GM19193 (cell line): ENCODE data around the gene ZNF8.

Experiments
- POLR2A ChIP-seq: IDR thresholded peaks from 4 replicates; pipeline ENCODE4 v1.6.1; 2011; ENCODE audit not compliant: insufficient read depth, insufficient read length; ENCODE audit errors: extremely low read depth

ZNF8 gene

DNA sequence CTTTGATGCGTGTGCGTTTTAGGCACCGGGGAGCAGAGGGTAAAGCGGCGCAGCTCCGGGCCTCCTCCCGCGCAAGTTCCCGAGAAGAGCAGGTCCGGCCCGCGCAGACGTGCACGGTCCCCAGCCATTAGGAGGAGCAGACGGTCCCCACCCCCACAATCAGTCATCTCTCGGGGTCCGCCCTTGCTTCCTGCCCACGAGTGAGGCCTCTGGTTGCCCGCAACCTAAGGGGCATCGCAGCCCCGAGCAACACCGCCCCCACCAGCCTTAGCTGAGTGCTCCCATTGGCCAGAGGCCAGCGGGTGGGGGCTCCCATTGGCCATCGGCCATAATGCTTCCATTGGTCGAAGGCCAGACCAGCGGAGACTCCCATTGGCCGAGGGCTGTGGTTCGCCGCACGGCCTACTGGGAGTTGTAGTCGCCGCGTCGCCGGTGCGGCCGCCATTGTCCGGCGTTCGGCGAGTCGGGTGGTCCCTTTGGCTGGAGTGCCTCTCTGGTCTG is at the start of gene ZNF8:
Gene ZNF8 (plus strand): TSS at position 415 of the 501 bp plus-strand sequence. CDS start 127 bp downstream, outside the sequence.
- TF ChIP-seq POLR2A = peak; percentile 85

DNA sequence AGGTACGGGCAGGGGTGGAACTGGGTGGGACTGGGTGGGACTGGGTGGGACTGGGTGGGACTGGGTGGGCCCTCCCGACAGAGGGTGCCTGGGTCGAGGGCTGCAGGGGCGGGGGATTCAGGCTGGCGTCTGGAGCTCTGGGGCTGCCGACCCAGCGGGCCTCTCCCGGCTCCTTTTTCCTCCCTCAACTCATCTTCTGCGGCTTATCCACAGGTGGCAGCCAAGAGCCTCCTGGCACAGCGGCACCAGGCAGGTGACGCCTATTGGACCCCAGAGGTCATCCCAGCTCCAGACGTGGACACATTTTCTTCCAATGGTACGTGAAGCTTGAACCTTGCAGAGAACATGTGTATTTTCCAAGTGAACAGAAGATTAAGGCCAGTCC is 49.5 kb upstream of the ZNF8 start:
- no peak for TF ChIP-seq POLR2A

DNA sequence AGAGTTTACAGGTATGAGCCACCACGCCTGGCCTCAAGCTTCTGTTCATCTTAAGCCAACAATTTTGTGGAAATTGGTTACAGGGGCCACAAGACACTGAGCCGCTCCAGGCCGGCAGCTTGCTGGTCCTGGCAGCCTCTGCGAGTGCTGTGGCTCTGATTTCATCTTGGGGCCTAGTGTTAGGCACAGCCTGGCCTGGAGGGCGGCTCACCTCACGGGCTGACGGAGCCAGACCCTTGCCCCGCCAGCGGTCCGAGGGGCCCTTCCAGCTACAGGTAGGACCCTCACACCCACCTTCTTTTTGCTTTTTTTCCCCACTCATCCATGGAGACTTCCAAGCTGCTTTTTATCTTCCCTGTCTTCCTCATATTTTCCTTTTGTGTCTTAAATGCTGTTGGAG is 41.4 kb upstream of the ZNF8 start:
- no peak for TF ChIP-seq POLR2A

DNA sequence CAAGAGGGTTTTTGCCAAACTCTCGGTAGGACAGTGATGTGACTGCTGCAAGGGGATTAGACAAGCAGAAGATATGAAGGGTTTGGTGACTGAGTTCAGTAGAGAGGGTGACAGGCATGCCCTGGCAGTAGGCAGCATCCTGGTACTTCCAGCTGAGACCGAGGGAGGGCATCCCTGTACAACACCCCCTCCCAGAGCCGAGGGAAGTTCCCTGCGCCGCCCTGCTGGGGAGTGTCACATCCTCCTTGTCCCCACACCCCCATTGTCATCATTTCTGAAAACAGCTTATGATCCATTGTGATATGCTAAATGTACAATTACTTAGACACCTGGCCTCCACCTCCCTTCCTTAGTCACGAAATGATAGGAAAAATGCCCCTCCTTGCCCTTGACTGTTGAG is 35.4 kb upstream of the ZNF8 start:
- no peak for TF ChIP-seq POLR2A

DNA sequence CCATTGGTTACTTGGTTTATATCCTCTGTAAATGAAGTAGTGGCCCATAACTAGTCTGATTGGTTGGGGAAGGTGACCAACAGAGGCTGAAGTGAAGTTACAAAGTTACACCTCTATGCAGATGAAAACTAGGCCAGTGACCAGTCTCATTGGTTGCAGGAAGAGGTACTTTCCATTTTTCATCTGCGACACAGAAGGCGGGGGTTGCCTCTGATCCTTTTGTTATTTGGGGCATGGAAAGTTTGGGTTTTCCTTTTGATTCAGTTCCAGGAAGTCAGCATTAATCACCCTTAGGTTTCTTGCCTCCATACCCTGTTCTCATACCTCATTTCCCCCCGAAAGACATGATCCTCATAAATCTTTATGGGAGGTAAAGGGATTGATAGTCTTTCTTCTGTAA is 29.9 kb upstream of the ZNF8 start:
- no peak for TF ChIP-seq POLR2A

DNA sequence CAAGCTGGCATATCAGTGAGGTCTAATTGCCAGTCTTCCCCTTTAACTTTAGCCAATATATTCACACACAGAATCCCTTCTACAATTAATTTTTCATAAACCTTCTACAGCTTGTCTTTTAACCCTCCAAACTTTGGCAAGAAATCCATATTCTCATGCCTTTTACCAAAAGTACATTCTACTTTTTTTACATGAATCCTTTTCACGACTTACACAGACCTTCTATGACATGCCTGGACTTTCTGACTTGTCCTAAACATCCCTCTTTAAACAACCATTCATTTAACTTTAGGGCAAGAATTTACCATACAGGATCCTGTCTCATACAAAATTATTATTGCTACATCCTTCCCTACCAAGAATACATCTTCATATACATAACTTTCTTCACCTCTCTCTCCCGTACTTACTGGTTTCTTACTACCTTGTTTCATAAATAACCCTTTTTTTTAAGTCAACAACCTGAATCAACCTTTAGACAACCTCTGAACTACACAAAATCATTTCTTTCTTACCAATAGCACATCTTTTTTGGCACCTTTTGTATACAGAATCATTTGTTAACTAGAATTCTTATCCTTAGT is 26.6 kb upstream of the ZNF8 start:
- TF ChIP-seq POLR2A = no peak

DNA sequence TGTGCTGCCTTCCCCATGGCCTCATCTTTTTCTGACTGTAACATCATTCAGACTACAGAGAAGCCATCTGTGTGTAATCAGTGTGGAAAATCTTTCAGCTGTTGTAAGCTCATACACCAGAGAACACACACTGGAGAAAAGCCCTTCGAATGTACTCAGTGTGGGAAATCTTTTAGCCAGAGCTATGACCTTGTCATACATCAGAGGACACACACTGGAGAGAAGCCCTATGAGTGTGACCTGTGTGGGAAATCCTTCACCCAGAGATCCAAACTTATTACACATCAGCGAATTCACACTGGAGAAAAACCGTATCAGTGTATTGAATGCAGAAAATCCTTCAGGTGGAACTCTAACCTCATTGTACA is 17.2 kb upstream of the ZNF8 start:
- TF ChIP-seq POLR2A = no peak

DNA sequence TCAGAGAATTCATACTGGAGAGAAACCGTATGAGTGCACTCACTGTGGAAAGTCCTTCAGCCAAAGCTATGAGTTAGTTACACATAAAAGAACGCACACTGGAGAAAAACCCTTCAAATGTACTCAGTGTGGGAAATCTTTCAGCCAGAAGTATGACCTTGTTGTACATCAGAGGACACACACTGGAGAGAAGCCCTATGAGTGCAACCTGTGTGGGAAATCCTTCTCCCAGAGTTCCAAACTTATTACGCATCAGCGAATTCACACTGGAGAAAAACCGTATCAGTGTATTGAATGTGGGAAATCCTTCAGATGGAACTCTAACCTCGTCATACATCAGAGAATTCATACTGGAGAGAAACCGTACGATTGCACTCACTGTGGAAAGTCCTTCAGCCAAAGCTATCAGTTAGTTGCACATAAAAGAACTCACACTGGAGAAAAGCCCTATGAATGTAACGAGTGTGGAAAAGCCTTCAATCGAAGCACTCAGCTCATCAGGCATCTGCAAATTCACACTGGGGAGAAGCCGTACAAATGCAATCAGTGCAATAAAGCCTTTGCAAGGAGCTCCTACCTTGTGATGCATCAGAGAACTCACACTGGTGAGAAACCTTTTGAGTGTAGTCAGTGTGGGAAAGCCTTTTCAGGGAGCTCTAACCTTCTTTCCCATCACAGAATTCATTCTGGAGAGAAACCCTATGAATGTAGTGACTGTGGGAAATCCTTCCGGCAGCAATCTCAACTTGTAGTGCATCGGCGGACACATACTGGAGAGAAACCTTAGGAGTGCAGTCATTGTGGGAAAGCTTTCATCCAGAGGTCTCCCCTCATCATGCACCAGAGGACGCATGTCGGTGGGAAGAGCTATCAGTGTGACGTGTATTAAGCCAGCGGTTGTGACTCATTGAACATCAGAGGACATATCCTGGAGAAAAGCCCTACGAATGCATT is 16.5 kb upstream of the ZNF8 start:
- no peak for TF ChIP-seq POLR2A

DNA sequence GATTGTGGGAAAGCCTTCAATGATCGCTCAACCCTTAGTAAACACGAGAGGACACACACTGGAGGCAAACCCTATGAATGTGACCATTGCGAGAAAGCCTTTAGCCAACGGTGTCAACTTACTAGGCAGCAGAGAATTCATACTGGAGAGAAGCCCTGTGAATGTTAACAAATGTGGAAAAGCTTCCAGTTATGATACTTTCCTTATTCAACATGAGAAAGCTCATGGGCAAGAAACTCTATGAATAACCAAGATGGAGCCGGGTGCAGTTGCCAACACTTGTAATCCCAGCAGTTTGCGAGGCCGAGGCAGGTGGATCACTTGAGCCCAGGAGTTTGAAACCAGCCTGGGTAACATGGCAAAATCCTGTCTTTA is 15.8 kb upstream of the ZNF8 start:
- TF ChIP-seq POLR2A = no peak

DNA sequence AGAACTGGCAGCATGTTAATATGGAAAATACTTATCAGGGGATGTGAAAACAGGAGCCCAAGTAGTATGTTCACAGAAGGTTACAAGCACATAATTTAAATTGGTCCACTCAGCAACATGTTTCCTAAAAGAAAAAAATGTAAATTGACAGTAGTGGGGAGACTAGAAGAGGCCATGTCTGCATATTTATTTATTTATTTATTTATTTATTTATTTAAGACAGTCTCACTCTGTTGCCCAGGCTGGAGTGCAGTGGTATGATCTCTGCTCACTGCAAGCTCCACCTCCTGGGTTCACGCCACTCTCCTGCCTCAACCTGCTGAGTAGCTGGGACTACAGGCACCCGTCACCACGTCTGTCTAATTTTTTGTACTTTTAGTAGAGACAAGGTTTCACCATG is 13.7 kb upstream of the ZNF8 start:
- TF ChIP-seq POLR2A = no peak

DNA sequence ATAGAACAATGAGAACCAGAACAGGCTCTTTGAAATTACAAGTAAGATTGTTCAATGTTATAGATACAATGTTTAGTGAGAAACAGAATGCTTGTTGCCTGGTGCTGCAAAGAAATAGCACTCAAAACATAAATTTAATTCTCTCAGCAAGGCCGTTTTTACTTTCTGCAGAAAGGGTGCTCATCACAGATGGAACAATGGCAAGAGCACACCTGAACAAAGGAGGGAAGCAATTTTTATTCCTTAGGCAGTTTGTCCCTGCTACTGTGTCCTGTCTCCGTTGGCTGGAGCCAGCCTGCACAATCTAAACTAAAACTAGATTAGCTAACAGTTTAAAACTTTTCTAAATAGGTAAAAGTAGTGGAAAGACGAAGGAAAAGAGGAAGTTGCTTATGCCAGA is 10.4 kb upstream of the ZNF8 start:
- TF ChIP-seq POLR2A = no peak

DNA sequence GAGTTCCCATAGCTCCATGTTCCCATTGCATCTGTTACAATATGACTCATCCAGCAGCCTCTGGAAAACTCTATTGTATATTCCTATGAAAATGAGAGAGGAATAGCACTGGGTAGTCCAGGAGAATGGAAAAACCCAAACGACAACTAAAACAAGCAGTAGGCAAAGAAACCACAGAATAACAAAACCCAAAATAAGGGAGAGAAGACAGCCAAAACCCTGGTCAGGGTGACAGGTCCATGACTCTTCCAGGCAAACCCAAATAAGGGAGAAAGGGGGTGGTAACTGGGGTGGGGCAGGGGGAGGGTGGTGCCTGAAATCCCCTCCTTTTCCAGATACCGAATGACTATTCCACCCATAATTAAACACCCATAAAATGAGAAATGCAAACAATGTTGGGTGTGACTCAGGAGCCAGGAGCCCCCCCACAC is 4.0 kb upstream of the ZNF8 start:
- no peak for TF ChIP-seq POLR2A

DNA sequence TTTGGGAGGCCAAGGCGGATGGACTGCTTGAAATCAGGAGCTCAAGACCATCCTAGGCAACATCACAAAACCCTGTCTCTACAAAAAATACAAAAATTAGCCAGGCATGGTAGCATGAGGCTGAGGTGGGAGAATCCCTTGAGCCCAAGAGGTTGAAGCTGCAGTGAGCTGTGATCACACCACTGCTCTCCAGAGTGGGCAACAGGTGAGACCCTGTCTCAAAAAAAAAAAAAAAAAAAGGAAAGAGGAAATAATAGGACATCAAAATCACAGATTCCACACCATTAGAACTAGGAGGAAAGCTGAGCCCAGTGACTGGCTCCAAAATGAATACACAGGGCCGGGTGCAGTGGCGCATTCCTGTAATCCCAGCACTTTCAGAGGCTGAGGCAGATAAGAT is 3.2 kb upstream of the ZNF8 start:
- TF ChIP-seq POLR2A = no peak

DNA sequence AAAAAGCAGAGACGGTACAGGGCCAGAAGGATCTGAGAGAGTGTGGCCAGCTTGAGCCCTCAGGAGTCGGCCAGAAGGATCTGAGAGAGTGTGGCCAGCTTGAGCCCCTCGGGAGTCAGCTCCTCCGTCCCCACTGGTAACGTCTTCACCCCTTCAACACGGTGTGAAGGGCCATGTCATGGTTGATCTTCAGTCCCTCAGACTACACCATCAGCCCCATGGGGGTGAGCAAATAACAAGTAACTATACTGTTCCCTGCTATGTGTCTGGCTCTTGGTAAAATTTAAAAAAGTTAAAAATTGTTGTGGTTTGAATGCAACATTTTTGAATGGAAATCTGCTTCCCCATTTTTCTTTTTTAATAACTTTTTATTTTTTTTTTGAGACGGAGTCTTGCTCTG is 1.6 kb upstream of the ZNF8 start:
- no peak for TF ChIP-seq POLR2A

DNA sequence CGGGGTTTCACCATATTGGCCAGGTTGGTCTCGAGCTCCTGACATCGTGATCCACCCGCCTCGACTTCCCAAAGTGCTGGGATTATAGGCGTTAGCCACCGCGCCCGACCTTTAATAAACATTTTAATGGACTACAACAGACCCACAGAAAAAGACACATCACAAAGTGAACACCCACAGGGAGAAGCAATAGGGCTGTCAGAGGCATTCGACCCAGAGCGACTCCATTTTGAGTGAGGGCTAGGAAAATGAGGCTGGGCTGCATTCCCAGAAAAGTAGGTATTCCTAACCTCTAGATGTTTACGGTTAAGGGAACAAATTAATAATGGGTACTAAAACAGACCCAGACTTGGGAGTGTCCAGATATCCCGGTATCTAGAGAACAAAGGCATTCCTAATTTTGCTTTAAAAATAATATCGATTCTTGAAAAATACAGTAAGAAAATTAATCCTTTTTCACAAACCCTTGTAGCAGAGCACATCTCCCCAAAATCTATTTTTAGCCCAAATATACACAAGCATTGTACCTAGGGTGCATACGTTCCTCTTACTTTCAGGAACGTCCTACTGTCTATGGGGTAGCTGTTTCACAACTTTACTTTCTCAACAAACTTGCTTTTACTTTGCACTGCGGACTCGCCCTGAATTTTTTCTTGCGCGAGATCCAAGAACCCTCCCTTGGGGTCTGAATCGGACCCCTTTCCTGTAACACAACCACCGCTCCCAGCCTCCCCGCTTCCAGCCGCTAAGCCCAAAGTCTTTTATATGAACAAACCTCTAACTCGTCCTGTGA is 811 bp upstream of the ZNF8 start:
- no peak for TF ChIP-seq POLR2A
